ENCODE data around the gene METRN.

DNA sequence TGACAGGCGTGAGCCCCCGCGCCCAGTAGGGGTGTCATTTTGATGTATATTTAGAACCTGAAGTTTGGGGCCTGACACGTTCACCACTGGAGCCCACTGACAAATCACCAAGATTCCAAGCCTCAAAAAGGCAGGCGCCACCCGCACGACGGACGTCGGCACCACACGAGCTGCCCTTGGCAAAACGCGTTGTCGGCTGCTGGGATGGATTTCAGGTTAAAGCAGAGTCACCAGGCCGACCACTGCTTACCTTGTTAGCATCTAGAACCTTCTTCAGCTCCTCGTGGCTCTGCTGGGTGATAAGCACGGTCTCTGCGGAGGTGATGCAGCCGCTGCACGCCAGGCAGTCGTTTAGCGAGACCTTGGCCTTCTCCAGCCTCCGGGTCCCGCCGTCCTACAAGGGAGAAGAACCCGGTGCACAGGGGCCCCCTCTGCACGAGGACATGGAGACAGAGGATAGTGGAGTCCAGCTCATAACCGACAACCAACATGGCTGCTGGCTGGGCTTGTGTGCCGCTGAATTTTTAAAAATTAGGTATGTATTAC, 22.1 kb downstream of the METRN start:
- TF ChIP-seq, protein P1, sequence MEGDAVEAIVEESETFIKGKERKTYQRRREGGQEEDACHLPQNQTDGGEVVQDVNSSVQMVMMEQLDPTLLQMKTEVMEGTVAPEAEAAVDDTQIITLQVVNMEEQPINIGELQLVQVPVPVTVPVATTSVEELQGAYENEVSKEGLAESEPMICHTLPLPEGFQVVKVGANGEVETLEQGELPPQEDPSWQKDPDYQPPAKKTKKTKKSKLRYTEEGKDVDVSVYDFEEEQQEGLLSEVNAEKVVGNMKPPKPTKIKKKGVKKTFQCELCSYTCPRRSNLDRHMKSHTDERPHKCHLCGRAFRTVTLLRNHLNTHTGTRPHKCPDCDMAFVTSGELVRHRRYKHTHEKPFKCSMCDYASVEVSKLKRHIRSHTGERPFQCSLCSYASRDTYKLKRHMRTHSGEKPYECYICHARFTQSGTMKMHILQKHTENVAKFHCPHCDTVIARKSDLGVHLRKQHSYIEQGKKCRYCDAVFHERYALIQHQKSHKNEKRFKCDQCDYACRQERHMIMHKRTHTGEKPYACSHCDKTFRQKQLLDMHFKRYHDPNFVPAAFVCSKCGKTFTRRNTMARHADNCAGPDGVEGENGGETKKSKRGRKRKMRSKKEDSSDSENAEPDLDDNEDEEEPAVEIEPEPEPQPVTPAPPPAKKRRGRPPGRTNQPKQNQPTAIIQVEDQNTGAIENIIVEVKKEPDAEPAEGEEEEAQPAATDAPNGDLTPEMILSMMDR (conservative IDR thresholded peaks at IDR 0.05; ENCODE audit: low read length), result no peak
- TF ChIP-seq EZH2phosphoT487 (IDR thresholded peaks at IDR 0.05; ENCODE audit: borderline replicate concordance), result no peak

Measured in Loucy (cell line).